ENCODE measurements around the gene NEK6.

NEK6 gene

GRCh38 chr9:124351672-124352468, 94.1 kb downstream of the NEK6 start:
- Histone ChIP-seq H3K36me3 (replicated peaks in 1 of 2; ENCODE audit: control insufficient read depth in 2 of 2, insufficient read depth in 2 of 2, low read length in 2 of 2) (peaks cover 55 to 100% of the 10 kb centered on the region in 2 donors), H2AK5ac (ENCODE audit: low read depth, low read length) (no peak overlapping the region), H2BK15ac (ENCODE audit: low read length) (no peak overlapping the region), H3K9me3 (replicated peaks in 1 of 2; ENCODE audit: control insufficient read depth in 2 of 2, insufficient read depth in 1 of 2, low read depth in 1 of 2, low read length in 2 of 2) (no peaks in the 10 kb centered on the region), H3K18ac (ENCODE audit: low read length) (no peak overlapping the region), H3K4me1 (ENCODE audit: control insufficient read depth in 2 of 2, insufficient read depth in 1 of 2, low read depth in 1 of 2, low read length in 2 of 2) (peaks cover 10 to 19% of the 10 kb centered on the region in 2 donors), H2BK12ac (ENCODE audit: low read length) (no peak overlapping the region), H3K23ac (ENCODE audit: low read depth, low read length, poor library complexity) (no peak overlapping the region), H2AFZ (ENCODE audit: low read length) (no peak overlapping the region), H3K4me2 (ENCODE audit: insufficient read depth, low read length, poor library complexity, severe bottlenecking) (no peak overlapping the region), H3K79me1 (ENCODE audit: low read depth, low read length) (peaks cover 15% of the 10 kb centered on the region), H3K9ac (ENCODE audit: low read depth, low read length, poor library complexity) (no peak overlapping the region), H4K91ac (ENCODE audit: low read depth, low read length, poor library complexity) (no peak overlapping the region), H3K4me3 (ENCODE audit: low read length in 2 of 2) (no peak overlapping the region), H4K8ac (ENCODE audit: low read depth, low read length) (no peak overlapping the region), H3K27me3 (ENCODE audit: control insufficient read depth in 3 of 3, insufficient read depth in 3 of 3, low read depth in 1 of 3, low read length in 3 of 3) (no peaks in the 10 kb centered on the region), H3K4ac (ENCODE audit: low read length) (no peak overlapping the region), H2BK120ac (ENCODE audit: low read depth, low read length) (no peak overlapping the region), H3K27ac (replicated peaks; ENCODE audit: low read length) (no peak overlapping the region), H3K14ac (ENCODE audit: low read length) (no peak overlapping the region), H2BK5ac (ENCODE audit: low read length) (no peak overlapping the region)
- DNase-seq (ENCODE audit: low spot score), result no peak
- WGBS, 2 donors (ENCODE audit: extremely low coverage in 2 of 2, insufficient read length in 2 of 2, insufficient replicate concordance in 1 of 2), result no CpG with 5 or more reads among the region's 15 CpGs

GRCh38 chr9:124352616-124353015, 94.9 kb downstream of the NEK6 start:
- H3K23ac ChIP-seq (ENCODE audit: low read depth, low read length, poor library complexity), result no peak overlapping the region
- no peak overlapping the region for H2BK15ac ChIP-seq (ENCODE audit: low read length)
- no peak overlapping the region for H3K4ac ChIP-seq (ENCODE audit: low read length)
- no peak overlapping the region for H2BK120ac ChIP-seq (ENCODE audit: low read depth, low read length)
- H3K9ac ChIP-seq (ENCODE audit: low read depth, low read length, poor library complexity), result no peak overlapping the region
- H3K9me3 ChIP-seq (replicated peaks in 1 of 2; ENCODE audit: control insufficient read depth in 2 of 2, insufficient read depth in 1 of 2, low read depth in 1 of 2, low read length in 2 of 2), result no peaks in the 10 kb centered on the region
- WGBS, 2 donors (ENCODE audit: extremely low coverage in 2 of 2, insufficient read length in 2 of 2, insufficient replicate concordance in 1 of 2), result no CpG with 5 or more reads among the region's 8 CpGs
- H2AK5ac ChIP-seq (ENCODE audit: low read depth, low read length), result no peak overlapping the region
- H3K36me3 ChIP-seq (replicated peaks in 1 of 2; ENCODE audit: control insufficient read depth in 2 of 2, insufficient read depth in 2 of 2, low read length in 2 of 2), result peaks cover 52 to 100% of the 10 kb centered on the region in 2 donors
- H4K91ac ChIP-seq (ENCODE audit: low read depth, low read length, poor library complexity), result no peak overlapping the region
- no peak overlapping the region for H3K14ac ChIP-seq (ENCODE audit: low read length)
- H2BK12ac ChIP-seq (ENCODE audit: low read length), result no peak overlapping the region
- no peak overlapping the region for H2AFZ ChIP-seq (ENCODE audit: low read length)
- H3K4me3 ChIP-seq (ENCODE audit: low read length in 2 of 2), result no peak overlapping the region
- H4K8ac ChIP-seq (ENCODE audit: low read depth, low read length), result no peak overlapping the region
- H3K4me1 ChIP-seq (ENCODE audit: control insufficient read depth in 2 of 2, insufficient read depth in 1 of 2, low read depth in 1 of 2, low read length in 2 of 2), result peaks cover 10 to 21% of the 10 kb centered on the region in 2 donors
- peaks cover 9% of the 10 kb centered on the region for H3K79me1 ChIP-seq (ENCODE audit: low read depth, low read length)
- no peak overlapping the region for H3K27ac ChIP-seq (replicated peaks; ENCODE audit: low read length)
- H2BK5ac ChIP-seq (ENCODE audit: low read length), result no peak overlapping the region
- no peak overlapping the region for H3K18ac ChIP-seq (ENCODE audit: low read length)
- no peaks in the 10 kb centered on the region for H3K27me3 ChIP-seq (ENCODE audit: control insufficient read depth in 3 of 3, insufficient read depth in 3 of 3, low read depth in 1 of 3, low read length in 3 of 3)
- no peak for DNase-seq (ENCODE audit: low spot score)
- H3K4me2 ChIP-seq (ENCODE audit: insufficient read depth, low read length, poor library complexity, severe bottlenecking), result no peak overlapping the region

GRCh38 chr9:124353166-124353768, 95.5 kb downstream of the NEK6 start:
- Histone ChIP-seq H2BK120ac (ENCODE audit: low read depth, low read length) (no peak overlapping the region), H2BK15ac (ENCODE audit: low read length) (no peak overlapping the region), H4K8ac (ENCODE audit: low read depth, low read length) (no peak overlapping the region), H2BK12ac (ENCODE audit: low read length) (no peak overlapping the region), H3K9me3 (replicated peaks in 1 of 2; ENCODE audit: control insufficient read depth in 2 of 2, insufficient read depth in 1 of 2, low read depth in 1 of 2, low read length in 2 of 2) (no peaks in the 10 kb centered on the region), H3K27me3 (ENCODE audit: control insufficient read depth in 3 of 3, insufficient read depth in 3 of 3, low read depth in 1 of 3, low read length in 3 of 3) (no peaks in the 10 kb centered on the region), H3K4me1 (ENCODE audit: control insufficient read depth in 2 of 2, insufficient read depth in 1 of 2, low read depth in 1 of 2, low read length in 2 of 2) (peaks cover 10 to 24% of the 10 kb centered on the region in 2 donors), H2AK5ac (ENCODE audit: low read depth, low read length) (no peak overlapping the region), H3K27ac (replicated peaks; ENCODE audit: low read length) (no peak overlapping the region), H3K4me2 (ENCODE audit: insufficient read depth, low read length, poor library complexity, severe bottlenecking) (no peak overlapping the region), H3K14ac (ENCODE audit: low read length) (no peak overlapping the region), H3K36me3 (replicated peaks in 1 of 2; ENCODE audit: control insufficient read depth in 2 of 2, insufficient read depth in 2 of 2, low read length in 2 of 2) (peaks cover 45 to 100% of the 10 kb centered on the region in 2 donors), H2AFZ (ENCODE audit: low read length) (no peak overlapping the region), H3K4ac (ENCODE audit: low read length) (no peak overlapping the region), H3K4me3 (ENCODE audit: low read length in 2 of 2) (no peak overlapping the region), H3K79me1 (ENCODE audit: low read depth, low read length) (peaks cover 9% of the 10 kb centered on the region), H3K9ac (ENCODE audit: low read depth, low read length, poor library complexity) (no peak overlapping the region), H2BK5ac (ENCODE audit: low read length) (no peak overlapping the region), H3K18ac (ENCODE audit: low read length) (no peak overlapping the region), H3K23ac (ENCODE audit: low read depth, low read length, poor library complexity) (no peak overlapping the region), H4K91ac (ENCODE audit: low read depth, low read length, poor library complexity) (no peak overlapping the region)
- WGBS, 2 donors (ENCODE audit: extremely low coverage in 2 of 2, insufficient read length in 2 of 2, insufficient replicate concordance in 1 of 2), result no CpG with 5 or more reads among the region's 7 CpGs
- DNase-seq (ENCODE audit: low spot score), result no peak

DNA sequence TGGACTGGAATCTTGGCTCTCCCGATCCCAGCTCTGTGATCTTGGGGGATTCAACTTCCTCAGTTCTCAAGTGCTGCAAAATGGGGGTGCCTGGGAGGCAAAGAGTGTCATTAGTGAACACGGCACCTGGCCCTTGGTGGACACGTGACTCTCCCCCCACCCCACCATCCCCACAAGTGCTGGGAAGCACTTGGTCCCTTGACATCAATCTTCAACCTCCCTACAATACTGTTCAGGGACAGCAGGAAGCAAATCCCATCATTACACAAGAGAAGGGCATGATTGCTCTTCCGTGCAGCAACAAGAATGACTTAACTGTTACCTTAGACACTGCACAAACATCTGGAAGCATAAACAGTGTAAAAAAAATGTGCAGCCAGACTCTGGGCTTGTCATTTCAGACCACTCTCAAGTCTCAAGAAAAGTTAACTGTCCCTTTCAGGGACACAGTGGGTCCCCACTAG, 96.1 kb downstream of the NEK6 start:
- H3K4ac ChIP-seq (ENCODE audit: low read length), result no peak overlapping the region
- H2AFZ ChIP-seq (ENCODE audit: low read length), result no peak overlapping the region
- no peak overlapping the region for H2BK120ac ChIP-seq (ENCODE audit: low read depth, low read length)
- H3K27ac ChIP-seq (replicated peaks; ENCODE audit: low read length), result no peak overlapping the region
- H3K79me1 ChIP-seq (ENCODE audit: low read depth, low read length), result peaks cover 10% of the 10 kb centered on the region
- no peak overlapping the region for H4K91ac ChIP-seq (ENCODE audit: low read depth, low read length, poor library complexity)
- no peaks in the 10 kb centered on the region for H3K27me3 ChIP-seq (ENCODE audit: control insufficient read depth in 3 of 3, insufficient read depth in 3 of 3, low read depth in 1 of 3, low read length in 3 of 3)
- no peak overlapping the region for H3K23ac ChIP-seq (ENCODE audit: low read depth, low read length, poor library complexity)
- no peak overlapping the region for H3K18ac ChIP-seq (ENCODE audit: low read length)
- WGBS, 2 donors (ENCODE audit: extremely low coverage in 2 of 2, insufficient read length in 2 of 2, insufficient replicate concordance in 1 of 2), result no CpG with 5 or more reads among the region's 4 CpGs
- H3K4me1 ChIP-seq (ENCODE audit: control insufficient read depth in 2 of 2, insufficient read depth in 1 of 2, low read depth in 1 of 2, low read length in 2 of 2), result peaks cover 10 to 24% of the 10 kb centered on the region in 2 donors
- H3K9ac ChIP-seq (ENCODE audit: low read depth, low read length, poor library complexity), result no peak overlapping the region
- no peak overlapping the region for H3K4me3 ChIP-seq (ENCODE audit: low read length in 2 of 2)
- no peak overlapping the region for H2BK12ac ChIP-seq (ENCODE audit: low read length)
- no peak overlapping the region for H3K14ac ChIP-seq (ENCODE audit: low read length)
- H3K36me3 ChIP-seq (replicated peaks in 1 of 2; ENCODE audit: control insufficient read depth in 2 of 2, insufficient read depth in 2 of 2, low read length in 2 of 2), result peaks cover 40 to 100% of the 10 kb centered on the region in 2 donors
- no peak for DNase-seq (ENCODE audit: low spot score)
- no peak overlapping the region for H2BK5ac ChIP-seq (ENCODE audit: low read length)
- H4K8ac ChIP-seq (ENCODE audit: low read depth, low read length), result no peak overlapping the region
- no peak overlapping the region for H2AK5ac ChIP-seq (ENCODE audit: low read depth, low read length)
- H3K9me3 ChIP-seq (replicated peaks in 1 of 2; ENCODE audit: control insufficient read depth in 2 of 2, insufficient read depth in 1 of 2, low read depth in 1 of 2, low read length in 2 of 2), result no peaks in the 10 kb centered on the region
- no peak overlapping the region for H2BK15ac ChIP-seq (ENCODE audit: low read length)
- no peak overlapping the region for H3K4me2 ChIP-seq (ENCODE audit: insufficient read depth, low read length, poor library complexity, severe bottlenecking)

All from neuronal stem cell (in vitro differentiated cells).